Medulla oblongata (tissue), 1 donor: ENCODE data around the gene MYO18B.

ENCODE experiments used
- DNase-seq: peaks from one replicate; pipeline ENCODE4 v3.0.0-alpha.2; 2015; ENCODE audit errors: extremely low spot score

MYO18B gene

GRCh38 chr22:25849522-25849921 lies 107.5 kb downstream of the MYO18B start:
- no peak for DNase-seq

GRCh38 chr22:25852223-25852622 lies 110.2 kb downstream of the MYO18B start:
- DNase-seq: no peak

GRCh38 chr22:25853078-25853477 lies 111.1 kb downstream of the MYO18B start:
- no peak for DNase-seq

- DNase-seq: peak; percentile 5
Observed at GRCh38 chr22:25853501-25854284, 111.7 kb downstream of the MYO18B start.

- no peak for DNase-seq
Observed at GRCh38 chr22:25869771-25870170, 127.8 kb downstream of the MYO18B start.

- DNase-seq: no peak
Observed at GRCh38 chr22:25874327-25874726, 132.3 kb downstream of the MYO18B start.

GRCh38 chr22:25875461-25875860 lies 133.5 kb downstream of the MYO18B start:
- no peak for DNase-seq

- no peak for DNase-seq
Observed at GRCh38 chr22:25876871-25877270, 134.9 kb downstream of the MYO18B start.

GRCh38 chr22:25878933-25879332 lies 136.9 kb downstream of the MYO18B start:
- no peak for DNase-seq

- no peak for DNase-seq
Observed at GRCh38 chr22:25880524-25880923, 138.5 kb downstream of the MYO18B start.

- DNase-seq: no peak
Observed at GRCh38 chr22:25881210-25881755, 139.3 kb downstream of the MYO18B start.

- no peak for DNase-seq
Observed at GRCh38 chr22:25882360-25882759, 140.4 kb downstream of the MYO18B start.

- DNase-seq: no peak
Observed at GRCh38 chr22:25883482-25884033, 141.6 kb downstream of the MYO18B start.

- no peak for DNase-seq
Observed at GRCh38 chr22:25884121-25884520, 142.1 kb downstream of the MYO18B start.

GRCh38 chr22:25888399-25889054 lies 146.5 kb downstream of the MYO18B start:
- DNase-seq: no peak

- DNase-seq: no peak
Observed at GRCh38 chr22:25890651-25891050, 148.7 kb downstream of the MYO18B start.

GRCh38 chr22:25892678-25893077 lies 150.7 kb downstream of the MYO18B start:
- no peak for DNase-seq

GRCh38 chr22:25895678-25896077 lies 153.7 kb downstream of the MYO18B start:
- DNase-seq: no peak

- no peak for DNase-seq
Observed at GRCh38 chr22:25896098-25896497, 154.1 kb downstream of the MYO18B start.

GRCh38 chr22:25896592-25896991 lies 154.6 kb downstream of the MYO18B start:
- DNase-seq: no peak

GRCh38 chr22:25898707-25899365 lies 156.8 kb downstream of the MYO18B start:
- DNase-seq: no peak

- DNase-seq: no peak
Observed at GRCh38 chr22:25899566-25899965, 157.6 kb downstream of the MYO18B start.
